ENCODE data around the gene SNRPA1.

The SNRPA1 gene

GRCh38 chr15:101309436-101310160 is 14.6 kb upstream of the SNRPA1 start:
- Histone ChIP-seq H3K27ac (ENCODE audit: insufficient read depth, low read length, poor library complexity, severe bottlenecking) (no peak overlapping the region), H3K4me3 (ENCODE audit: insufficient read depth, low read depth, low read length, poor library complexity, severe bottlenecking) (no peak overlapping the region), H3K9me3 (ENCODE audit: control insufficient read depth, low read length) (no peaks in the 10 kb centered on the region), H3K4me1 (ENCODE audit: control insufficient read depth, insufficient read depth, low read length, poor library complexity, severe bottlenecking) (no peaks in the 10 kb centered on the region), H3K36me3 (ENCODE audit: control insufficient read depth, insufficient read depth, low read length) (no peaks in the 10 kb centered on the region), H3K27me3 (replicated peaks; ENCODE audit: control insufficient read depth, insufficient read depth, low read length, poor library complexity, severe bottlenecking) (no peaks in the 10 kb centered on the region)
- DNase-seq = no peak

- no peak for DNase-seq
- Histone ChIP-seq H3K27me3 (replicated peaks; ENCODE audit: control insufficient read depth, insufficient read depth, low read length, poor library complexity, severe bottlenecking) (no peaks in the 10 kb centered on the region), H3K4me3 (ENCODE audit: insufficient read depth, low read depth, low read length, poor library complexity, severe bottlenecking) (no peak overlapping the region), H3K4me1 (ENCODE audit: control insufficient read depth, insufficient read depth, low read length, poor library complexity, severe bottlenecking) (no peaks in the 10 kb centered on the region), H3K27ac (ENCODE audit: insufficient read depth, low read length, poor library complexity, severe bottlenecking) (no peak overlapping the region), H3K9me3 (ENCODE audit: control insufficient read depth, low read length) (no peaks in the 10 kb centered on the region), H3K36me3 (ENCODE audit: control insufficient read depth, insufficient read depth, low read length) (no peaks in the 10 kb centered on the region)
Measured at GRCh38 chr15:101308604-101309435, 13.8 kb upstream of the SNRPA1 start.

GRCh38 chr15:101307897-101308603 is 13.0 kb upstream of the SNRPA1 start:
- DNase-seq = no peak
- no peak overlapping the region for H3K4me3 ChIP-seq (ENCODE audit: insufficient read depth, low read depth, low read length, poor library complexity, severe bottlenecking)
- no peak overlapping the region for H3K27ac ChIP-seq (ENCODE audit: insufficient read depth, low read length, poor library complexity, severe bottlenecking)
- no peaks in the 10 kb centered on the region for H3K9me3 ChIP-seq (ENCODE audit: control insufficient read depth, low read length)
- H3K4me1 ChIP-seq (ENCODE audit: control insufficient read depth, insufficient read depth, low read length, poor library complexity, severe bottlenecking) = no peaks in the 10 kb centered on the region
- H3K27me3 ChIP-seq (replicated peaks; ENCODE audit: control insufficient read depth, insufficient read depth, low read length, poor library complexity, severe bottlenecking) = no peaks in the 10 kb centered on the region
- no peaks in the 10 kb centered on the region for H3K36me3 ChIP-seq (ENCODE audit: control insufficient read depth, insufficient read depth, low read length)

GRCh38 chr15:101307048-101307896 is 12.2 kb upstream of the SNRPA1 start:
- no peak overlapping the region for H3K27ac ChIP-seq (ENCODE audit: insufficient read depth, low read length, poor library complexity, severe bottlenecking)
- H3K4me1 ChIP-seq (ENCODE audit: control insufficient read depth, insufficient read depth, low read length, poor library complexity, severe bottlenecking) = no peaks in the 10 kb centered on the region
- no peak for DNase-seq
- no peaks in the 10 kb centered on the region for H3K9me3 ChIP-seq (ENCODE audit: control insufficient read depth, low read length)
- no peaks in the 10 kb centered on the region for H3K36me3 ChIP-seq (ENCODE audit: control insufficient read depth, insufficient read depth, low read length)
- no peak overlapping the region for H3K4me3 ChIP-seq (ENCODE audit: insufficient read depth, low read depth, low read length, poor library complexity, severe bottlenecking)
- no peaks in the 10 kb centered on the region for H3K27me3 ChIP-seq (replicated peaks; ENCODE audit: control insufficient read depth, insufficient read depth, low read length, poor library complexity, severe bottlenecking)

- Histone ChIP-seq H3K9me3 (ENCODE audit: control insufficient read depth, low read length) (no peaks in the 10 kb centered on the region), H3K27ac (ENCODE audit: insufficient read depth, low read length, poor library complexity, severe bottlenecking) (no peak overlapping the region), H3K36me3 (ENCODE audit: control insufficient read depth, insufficient read depth, low read length) (no peaks in the 10 kb centered on the region), H3K27me3 (replicated peaks; ENCODE audit: control insufficient read depth, insufficient read depth, low read length, poor library complexity, severe bottlenecking) (no peaks in the 10 kb centered on the region), H3K4me3 (ENCODE audit: insufficient read depth, low read depth, low read length, poor library complexity, severe bottlenecking) (no peak overlapping the region), H3K4me1 (ENCODE audit: control insufficient read depth, insufficient read depth, low read length, poor library complexity, severe bottlenecking) (no peaks in the 10 kb centered on the region)
- DNase-seq = no peak
Measured at GRCh38 chr15:101306341-101307047, 11.4 kb upstream of the SNRPA1 start.

GRCh38 chr15:101305820-101306255 is 10.8 kb upstream of the SNRPA1 start:
- Histone ChIP-seq H3K27me3 (replicated peaks; ENCODE audit: control insufficient read depth, insufficient read depth, low read length, poor library complexity, severe bottlenecking) (no peaks in the 10 kb centered on the region), H3K4me3 (ENCODE audit: insufficient read depth, low read depth, low read length, poor library complexity, severe bottlenecking) (no peak overlapping the region), H3K4me1 (ENCODE audit: control insufficient read depth, insufficient read depth, low read length, poor library complexity, severe bottlenecking) (no peaks in the 10 kb centered on the region), H3K27ac (ENCODE audit: insufficient read depth, low read length, poor library complexity, severe bottlenecking) (no peak overlapping the region), H3K36me3 (ENCODE audit: control insufficient read depth, insufficient read depth, low read length) (no peaks in the 10 kb centered on the region), H3K9me3 (ENCODE audit: control insufficient read depth, low read length) (no peaks in the 10 kb centered on the region)
- no peak for DNase-seq

- H3K9me3 ChIP-seq (ENCODE audit: control insufficient read depth, low read length) = no peaks in the 10 kb centered on the region
- no peaks in the 10 kb centered on the region for H3K36me3 ChIP-seq (ENCODE audit: control insufficient read depth, insufficient read depth, low read length)
- no peaks in the 10 kb centered on the region for H3K4me1 ChIP-seq (ENCODE audit: control insufficient read depth, insufficient read depth, low read length, poor library complexity, severe bottlenecking)
- DNase-seq = no peak
- H3K4me3 ChIP-seq (ENCODE audit: insufficient read depth, low read depth, low read length, poor library complexity, severe bottlenecking) = no peak overlapping the region
- no peaks in the 10 kb centered on the region for H3K27me3 ChIP-seq (replicated peaks; ENCODE audit: control insufficient read depth, insufficient read depth, low read length, poor library complexity, severe bottlenecking)
- H3K27ac ChIP-seq (ENCODE audit: insufficient read depth, low read length, poor library complexity, severe bottlenecking) = no peak overlapping the region
Measured at GRCh38 chr15:101303408-101303807, 8.4 kb upstream of the SNRPA1 start.

GRCh38 chr15:101296418-101297405 is 1.7 kb upstream of the SNRPA1 start:
- Histone ChIP-seq H3K36me3 (ENCODE audit: control insufficient read depth, insufficient read depth, low read length) (no peaks in the 10 kb centered on the region), H3K27ac (ENCODE audit: insufficient read depth, low read length, poor library complexity, severe bottlenecking) (no peak overlapping the region), H3K9me3 (ENCODE audit: control insufficient read depth, low read length) (no peaks in the 10 kb centered on the region), H3K27me3 (replicated peaks; ENCODE audit: control insufficient read depth, insufficient read depth, low read length, poor library complexity, severe bottlenecking) (no peaks in the 10 kb centered on the region), H3K4me3 (ENCODE audit: insufficient read depth, low read depth, low read length, poor library complexity, severe bottlenecking) (no peak overlapping the region), H3K4me1 (ENCODE audit: control insufficient read depth, insufficient read depth, low read length, poor library complexity, severe bottlenecking) (peaks cover 17% of the 10 kb centered on the region)
- DNase-seq = no peak

Measured in effector memory CD4-positive, alpha-beta T cell (primary cell).